Caco-2 (cell line): ENCODE results near the gene CRY2. TPM values are rescaled to one million over a fixed set of nuclear protein-coding genes. Genes with fewer than 3 reads are reported as not detected.

ENCODE experiments used
- BruUV-seq: library from RNA; stranded (reverse); fragments of 400-500 nt; replicated peaks from 2 replicates; lab custom pipeline; 2021; lab: Mats Ljungman, UMichigan
- CTCF ChIA-PET: fragments of 300-600 bp; sonication (Branson Sonifier 250); formaldehyde crosslinking; loops from one replicate; lab custom pipeline; 2022; ENCODE audit warnings: antibody characterized with exemption; lab: Charles Lee
- POLR2A ChIA-PET: fragments of 300-600 bp; sonication (Branson Sonifier 250); formaldehyde crosslinking; loops from one replicate; lab custom pipeline; 2022; ENCODE audit warnings: antibody characterized with exemption; lab: Charles Lee
- DNase-seq, 2 experiments: peaks; one replicate each; pipeline versions ENCODE4 v3.0.0 to v3.0.0-alpha.2; 2020 to 2022
- H3K27me3 ChIP-seq: replicated peaks from 2 replicates; pipeline ENCODE4 v1.6.0; 2011; ENCODE audit warnings: low read length; ENCODE audit not compliant: control insufficient read depth, insufficient read depth
- H3K36me3 ChIP-seq: 2 replicates; pipeline ENCODE4 v1.5.1; 2011; ENCODE audit warnings: low read length; ENCODE audit not compliant: control insufficient read depth, insufficient read depth
- H3K4me1 ChIP-seq: fragments of 250-450 bp; sonication (Bioruptor Pico); 2 replicates; pipeline ENCODE4 v1.5.1; 2020; ENCODE audit warnings: mild to moderate bottlenecking
- H3K4me3 ChIP-seq: 2 replicates; pipeline ENCODE4 v1.5.1; 2011; ENCODE audit warnings: low read depth, mild to moderate bottlenecking, control low read depth, low read length
- H3K9me3 ChIP-seq: fragments of 250-450 bp; sonication (Bioruptor Pico); 2 replicates; pipeline ENCODE4 v1.5.1; 2020; ENCODE audit warnings: mild to moderate bottlenecking, moderate library complexity
- H3K27ac Mint-ChIP-seq: one replicate; pipeline ENCODE4 v1.8.0; 2022; ENCODE audit warnings: mixed read lengths; ENCODE audit not compliant: unreplicated experiment
- H3K27me3 Mint-ChIP-seq: one replicate; pipeline ENCODE4 v1.8.0; 2022; ENCODE audit warnings: mixed read lengths; ENCODE audit not compliant: insufficient read depth, unreplicated experiment
- H3K36me3 Mint-ChIP-seq: one replicate; pipeline ENCODE4 v1.8.0; 2022; ENCODE audit warnings: mild to moderate bottlenecking, mixed read lengths; ENCODE audit not compliant: insufficient read depth, unreplicated experiment
- H3K4me1 Mint-ChIP-seq: one replicate; pipeline ENCODE4 v1.8.0; 2022; ENCODE audit warnings: low read depth, mixed read lengths; ENCODE audit not compliant: unreplicated experiment
- H3K4me3 Mint-ChIP-seq: one replicate; pipeline ENCODE4 v1.8.0; 2022; ENCODE audit warnings: mild to moderate bottlenecking, moderate library complexity, mixed read lengths; ENCODE audit not compliant: unreplicated experiment
- H3K9me3 Mint-ChIP-seq: one replicate; pipeline ENCODE4 v1.8.0; 2022; ENCODE audit warnings: mixed read lengths; ENCODE audit not compliant: unreplicated experiment
- CTCF ChIP-seq, 2 experiments: fragments of 200-600 bp in 1 of 2; IDR thresholded peaks; 1 replicate in 1 of 2; 2 replicates in 1 of 2; pipeline versions ENCODE4 v1.5.1 to v1.8.0; 2011 to 2022; ENCODE audit warnings: antibody characterized with exemption in 1 of 2, control low read depth in 1 of 2, inconsistent platforms in 1 of 2, low read depth in 1 of 2, low read length in 1 of 2, mild to moderate bottlenecking in 1 of 2, moderate library complexity in 1 of 2; ENCODE audit not compliant: insufficient read depth in 1 of 2, severe bottlenecking in 1 of 2, unreplicated experiment in 1 of 2
- intact Hi-C: fragments of 100-400 bp; cut with micrococcal nuclease; formaldehyde crosslinking; loops from one replicate; pipeline ENCODE4 v1.10.0; 2022; ENCODE audit not compliant: unreplicated experiment
- total RNA-seq: library from RNA; stranded (reverse); gene quantifications from 2 replicates; pipeline ENCODE4 v1.2.3, GENCODE V29; 2022

The CRY2 gene
- total RNA-seq, 1 experiment from 2014 or later = 28.5 TPM

- BruUV-seq = no TSS peak
- Mint-ChIP-seq H3K9me3 (no peaks in the 10 kb centered on the region), H3K36me3 (peaks cover 26% of the 10 kb centered on the region), H3K4me3 (peak overlapping the region; percentile 81), H3K27ac (peak overlapping the region; percentile 81), H3K4me1 (peaks cover 13% of the 10 kb centered on the region), H3K27me3 (no peaks in the 10 kb centered on the region)
- no peaks in the 10 kb centered on the region for H3K9me3 ChIP-seq
- CTCF ChIA-PET = interaction anchor here (0.6 kb wide), 1 partner anchor 1135 kb away, joined by 3 read pairs; no protein-coding TSS in a partner anchor
- no peak for TF ChIP-seq CTCF (IDR thresholded peaks at IDR 0.05; ENCODE audit: insufficient read depth in 1 of 2, low read depth in 1 of 2, low read length in 1 of 2, severe bottlenecking in 1 of 2, unreplicated experiment in 1 of 2)
- no peaks in the 10 kb centered on the region for H3K36me3 ChIP-seq
- peak overlapping the region; percentile 80 for H3K4me3 ChIP-seq
- no peaks in the 10 kb centered on the region for H3K27me3 ChIP-seq
- H3K4me1 ChIP-seq = peaks cover 15% of the 10 kb centered on the region
- POLR2A ChIA-PET = interaction anchor here (0.6 kb wide), 1 partner anchor 130 kb away, joined by 4 read pairs; no protein-coding TSS in a partner anchor
- intact Hi-C loops = no loop called here
- DNase-seq = peak in 1 of 2 experiments; percentile 51
Observed at GRCh38 chr11:45848654-45849081, 1.4 kb downstream of the CRY2 start.

GRCh38 chr11:45850446-45850845 is 3.2 kb downstream of the CRY2 start:
- no peaks in the 10 kb centered on the region for H3K27me3 ChIP-seq
- no peaks in the 10 kb centered on the region for H3K9me3 Mint-ChIP-seq
- no peak overlapping the region for H3K4me3 Mint-ChIP-seq
- H3K4me3 ChIP-seq = no peak overlapping the region
- H3K27me3 Mint-ChIP-seq = no peaks in the 10 kb centered on the region
- H3K9me3 ChIP-seq = no peaks in the 10 kb centered on the region
- CTCF ChIA-PET = interaction anchor here (0.7 kb wide), 1 partner anchor 81 kb away, joined by 3 read pairs; no protein-coding TSS in a partner anchor
- no peaks in the 10 kb centered on the region for H3K36me3 ChIP-seq
- no peak overlapping the region for H3K27ac Mint-ChIP-seq
- TF ChIP-seq CTCF (IDR thresholded peaks at IDR 0.05; ENCODE audit: insufficient read depth in 1 of 2, low read depth in 1 of 2, low read length in 1 of 2, severe bottlenecking in 1 of 2, unreplicated experiment in 1 of 2) = no peak
- DNase-seq = no peak
- peaks cover 11% of the 10 kb centered on the region for H3K4me1 ChIP-seq
- peaks cover 13% of the 10 kb centered on the region for H3K4me1 Mint-ChIP-seq
- H3K36me3 Mint-ChIP-seq = peaks cover 28% of the 10 kb centered on the region
- BruUV-seq = no TSS peak
- intact Hi-C loops = no loop called here
- POLR2A ChIA-PET = interaction anchor here (0.6 kb wide), 1 partner anchor 929 kb away, joined by 6 read pairs; no protein-coding TSS in a partner anchor

GRCh38 chr11:45851228-45851627 is 4.0 kb downstream of the CRY2 start:
- intact Hi-C loops = no loop called here
- Histone ChIP-seq H3K9me3 (no peaks in the 10 kb centered on the region), H3K36me3 (0 out of 2 replicates have a peak, but pooled peaks cover 1% of the 10 kb centered on the region), H3K27me3 (no peaks in the 10 kb centered on the region), H3K4me3 (no peak overlapping the region), H3K4me1 (peaks cover 11% of the 10 kb centered on the region)
- no peak for TF ChIP-seq CTCF (IDR thresholded peaks at IDR 0.05; ENCODE audit: insufficient read depth in 1 of 2, low read depth in 1 of 2, low read length in 1 of 2, severe bottlenecking in 1 of 2, unreplicated experiment in 1 of 2)
- no peak overlapping the region for H3K27ac Mint-ChIP-seq
- no peaks in the 10 kb centered on the region for H3K27me3 Mint-ChIP-seq
- no peaks in the 10 kb centered on the region for H3K9me3 Mint-ChIP-seq
- CTCF ChIA-PET = interaction anchor here (0.7 kb wide), 1 partner anchor 46 kb away, joined by 3 read pairs; no protein-coding TSS in a partner anchor
- DNase-seq = no peak
- peaks cover 13% of the 10 kb centered on the region for H3K4me1 Mint-ChIP-seq
- H3K36me3 Mint-ChIP-seq = peaks cover 22% of the 10 kb centered on the region
- no peak overlapping the region for H3K4me3 Mint-ChIP-seq
- BruUV-seq = no TSS peak
- POLR2A ChIA-PET = no interaction called here
